Body of pancreas (tissue), 4 donors: ENCODE measurements around the gene L3MBTL1. TPM values are rescaled to one million over a fixed set of nuclear protein-coding genes. Genes with fewer than 3 reads are reported as not detected.
A peak's percentile ranks its signal among the peaks of the same experiment; 100 is the strongest.

Experiments used
- ATAC-seq: fragments of 150-250 bp; one replicate; pipeline ENCODE4 v1.9.1; 2016
- DNase-seq, 4 donors: peaks; one replicate each; pipeline ENCODE4 v3.0.0-alpha.2; 2019
- H3K27ac ChIP-seq, 4 donors: fragments of 200-600 bp; sonication (generic); 1 replicate in 3 of 4; 2 replicates in 1 of 4; pipeline versions ENCODE4 v1.5.1 to v1.6.1; 2016 to 2019; ENCODE audit warnings: mild to moderate bottlenecking in 1 of 4, mixed read lengths in 1 of 4, moderate library complexity in 1 of 4
- H3K27me3 ChIP-seq, 2 donors: fragments of 200-600 bp; sonication (generic); one replicate each; pipeline ENCODE4 v1.6.0; 2016; ENCODE audit warnings: mild to moderate bottlenecking in 1 of 2
- H3K36me3 ChIP-seq, 2 donors: fragments of 200-600 bp; sonication (generic); replicated peaks in 1 of 2; 2 replicates each; pipeline ENCODE4 v1.5.1; 2016; ENCODE audit warnings: low read depth in 2 of 2; ENCODE audit not compliant: insufficient read depth in 1 of 2
- H3K4me1 ChIP-seq: fragments of 200-600 bp; sonication (generic); one replicate; pipeline ENCODE4 v1.6.0; 2016
- H3K4me3 ChIP-seq, 2 donors: fragments of 200-600 bp; sonication (generic); 1 replicate in 1 of 2; 2 replicates in 1 of 2; pipeline ENCODE4 v1.5.1; 2016 to 2019
- H3K9me3 ChIP-seq, 3 donors: fragments of 200-600 bp; sonication (generic); 1 replicate in 2 of 3; 2 replicates in 1 of 3; pipeline ENCODE4 v1.5.1; 2016
- POLR2A ChIP-seq, 3 donors: fragments of 450-650 bp; IDR thresholded peaks; one replicate each; pipeline ENCODE4 v1.6.1; 2016; ENCODE audit warnings: antibody characterized with exemption in 3 of 3, mild to moderate bottlenecking in 2 of 3
- WGBS, 2 donors: methylation state at CpG; one replicate each; pipeline ENCODE4 v1.1.5; 2017; 5-methylcytosine and 5-hydroxymethylcytosine counted together
- intact Hi-C: fragments of 100-400 bp; cut with DNase I; formaldehyde crosslinking; loops from one replicate; pipeline ENCODE4 v1.15.1; 2023
- total RNA-seq, 2 donors: library from RNA; depleted of rRNA; stranded (reverse); fragments of >200 nt; gene quantifications; one replicate each; pipeline ENCODE4 v1.1.0, GENCODE V29; 2016
- TF ChIP-seq, protein P1 (sequence below), 7 experiments: fragments of 450-650 bp in 4 of 7; fragments of 200-600 bp in 3 of 7; sonication (generic) in 3 of 7; IDR thresholded peaks; one replicate each; pipeline ENCODE4 v1.5.1; 2016 to 2019; ENCODE audit warnings: antibody characterized with exemption in 7 of 7

Gene L3MBTL1
- total RNA-seq, 2 donors from 2014 or later, result 4.9 to 10.1 TPM

DNA sequence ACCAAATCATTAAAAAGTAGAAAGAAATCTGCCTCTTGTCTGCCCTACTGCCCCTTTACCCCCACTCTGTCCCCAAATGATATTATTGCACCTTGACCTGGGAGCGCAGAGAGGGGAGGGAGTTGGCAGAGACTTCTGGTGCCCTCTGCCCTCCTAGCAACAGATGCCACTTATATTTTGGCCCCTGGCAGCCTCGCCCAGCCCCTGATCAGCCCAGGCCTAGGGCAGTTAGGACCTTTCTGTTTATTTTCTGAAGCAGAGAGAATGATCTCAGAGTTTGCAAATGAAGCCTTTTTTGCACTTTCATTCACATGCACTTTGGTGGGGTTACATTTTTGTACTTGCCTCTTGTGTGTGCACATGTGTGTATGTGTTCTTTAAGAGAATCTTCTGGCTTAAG is 43.0 kb downstream of the L3MBTL1 start:
- 60 to 67% methylated on average over 2 of the region's 2 CpGs for WGBS, 2 donors
- intact Hi-C loops, result no loop called here
- H3K27ac ChIP-seq, result no peak overlapping the region

GRCh38 chr20:43554369-43554768 is 46.9 kb downstream of the L3MBTL1 start:
- intact Hi-C loops, result no loop called here
- no peak overlapping the region for H3K27ac ChIP-seq
- no peaks in the 10 kb centered on the region for H3K36me3 ChIP-seq
- H3K9me3 ChIP-seq, result no peaks in the 10 kb centered on the region
- H3K4me3 ChIP-seq, result no peak overlapping the region
- H3K27me3 ChIP-seq, result no peaks in the 10 kb centered on the region
- TF ChIP-seq, protein P1, sequence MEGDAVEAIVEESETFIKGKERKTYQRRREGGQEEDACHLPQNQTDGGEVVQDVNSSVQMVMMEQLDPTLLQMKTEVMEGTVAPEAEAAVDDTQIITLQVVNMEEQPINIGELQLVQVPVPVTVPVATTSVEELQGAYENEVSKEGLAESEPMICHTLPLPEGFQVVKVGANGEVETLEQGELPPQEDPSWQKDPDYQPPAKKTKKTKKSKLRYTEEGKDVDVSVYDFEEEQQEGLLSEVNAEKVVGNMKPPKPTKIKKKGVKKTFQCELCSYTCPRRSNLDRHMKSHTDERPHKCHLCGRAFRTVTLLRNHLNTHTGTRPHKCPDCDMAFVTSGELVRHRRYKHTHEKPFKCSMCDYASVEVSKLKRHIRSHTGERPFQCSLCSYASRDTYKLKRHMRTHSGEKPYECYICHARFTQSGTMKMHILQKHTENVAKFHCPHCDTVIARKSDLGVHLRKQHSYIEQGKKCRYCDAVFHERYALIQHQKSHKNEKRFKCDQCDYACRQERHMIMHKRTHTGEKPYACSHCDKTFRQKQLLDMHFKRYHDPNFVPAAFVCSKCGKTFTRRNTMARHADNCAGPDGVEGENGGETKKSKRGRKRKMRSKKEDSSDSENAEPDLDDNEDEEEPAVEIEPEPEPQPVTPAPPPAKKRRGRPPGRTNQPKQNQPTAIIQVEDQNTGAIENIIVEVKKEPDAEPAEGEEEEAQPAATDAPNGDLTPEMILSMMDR (IDR thresholded peaks at IDR 0.05), result no peak
- TF ChIP-seq POLR2A (IDR thresholded peaks at IDR 0.05), result no peak
- no peak for DNase-seq
- ATAC-seq, result no peak
- peaks cover 37% of the 10 kb centered on the region for H3K4me1 ChIP-seq
- 76 to 79% methylated on average over 3 of the region's 3 CpGs for WGBS, 2 donors

More for the DNA sequence above, 43.0 kb downstream of the L3MBTL1 start:
- ATAC-seq, result no peak
- H3K36me3 ChIP-seq, result no peaks in the 10 kb centered on the region
- no peak for DNase-seq
- no peak for TF ChIP-seq POLR2A (IDR thresholded peaks at IDR 0.05)
- TF ChIP-seq, protein P1 (IDR thresholded peaks at IDR 0.05), result no peak
- H3K27me3 ChIP-seq, result no peaks in the 10 kb centered on the region
- no peak overlapping the region for H3K4me3 ChIP-seq
- H3K4me1 ChIP-seq, result peaks cover 4% of the 10 kb centered on the region
- H3K9me3 ChIP-seq, result no peaks in the 10 kb centered on the region

DNA sequence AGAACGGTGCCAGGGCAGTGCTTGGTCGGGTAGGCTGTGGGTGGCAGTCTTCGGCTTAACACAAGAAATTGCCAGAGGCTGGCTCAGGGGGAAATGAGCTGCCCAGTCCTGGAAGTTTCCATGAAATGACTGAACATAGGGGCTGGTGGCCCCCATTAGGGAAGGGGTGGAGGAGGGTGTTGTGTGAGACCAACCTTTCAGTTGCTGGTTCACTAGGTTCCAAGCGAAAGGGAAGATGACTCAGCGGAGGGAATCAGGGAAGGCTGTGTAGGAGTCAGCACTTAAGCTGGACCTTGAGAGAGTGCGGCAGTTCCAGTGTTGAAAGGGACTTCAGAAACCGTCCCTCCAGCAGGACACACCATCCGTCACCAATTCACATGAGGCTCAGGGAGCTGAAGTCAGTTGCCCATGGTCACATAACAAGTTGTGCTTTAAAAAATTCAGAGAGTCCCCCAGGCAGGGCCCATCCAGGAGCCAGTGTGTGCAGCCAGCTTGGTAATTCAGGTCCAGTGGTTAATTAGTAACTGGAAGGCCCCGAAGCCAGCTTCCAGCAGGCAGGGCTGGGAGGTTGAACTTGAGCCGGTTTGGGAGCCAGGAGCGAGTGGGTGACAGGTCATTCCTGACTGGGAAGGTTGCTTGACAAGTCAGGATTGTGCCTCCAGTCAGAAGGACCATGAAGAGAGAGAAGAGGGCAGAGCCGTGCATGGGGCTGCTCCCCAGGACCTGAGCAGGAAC is 51.1 kb downstream of the L3MBTL1 start, which contains the start of gene SGK2:
Gene SGK2 (plus strand): TSS at position 616 of the 735 bp plus-strand sequence. CDS start 7,469 bp downstream, outside the sequence.
- intact Hi-C loops, result no loop called here
- no peaks in the 10 kb centered on the region for H3K27me3 ChIP-seq
- H3K36me3 ChIP-seq, result no peaks in the 10 kb centered on the region
- 7 to 22% methylated on average over 8 to 12 of the region's 12 CpGs for WGBS, 2 donors
- peak; percentile 86 for ATAC-seq
- H3K4me1 ChIP-seq, result peaks cover 66% of the 10 kb centered on the region
- no peaks in the 10 kb centered on the region for H3K9me3 ChIP-seq
- H3K27ac ChIP-seq, result peak within 1 kb of the TSS; percentile 89 to 95 (median 94)
- no peak within 1 kb of the TSS for H3K4me3 ChIP-seq
- peak; percentile 17 to 72 (median 69) for TF ChIP-seq POLR2A (IDR thresholded peaks at IDR 0.05)
- TF ChIP-seq, protein P1 (IDR thresholded peaks at IDR 0.05), result no peak
- DNase-seq, result peak; percentile 88 to 93 (median 92)

DNA sequence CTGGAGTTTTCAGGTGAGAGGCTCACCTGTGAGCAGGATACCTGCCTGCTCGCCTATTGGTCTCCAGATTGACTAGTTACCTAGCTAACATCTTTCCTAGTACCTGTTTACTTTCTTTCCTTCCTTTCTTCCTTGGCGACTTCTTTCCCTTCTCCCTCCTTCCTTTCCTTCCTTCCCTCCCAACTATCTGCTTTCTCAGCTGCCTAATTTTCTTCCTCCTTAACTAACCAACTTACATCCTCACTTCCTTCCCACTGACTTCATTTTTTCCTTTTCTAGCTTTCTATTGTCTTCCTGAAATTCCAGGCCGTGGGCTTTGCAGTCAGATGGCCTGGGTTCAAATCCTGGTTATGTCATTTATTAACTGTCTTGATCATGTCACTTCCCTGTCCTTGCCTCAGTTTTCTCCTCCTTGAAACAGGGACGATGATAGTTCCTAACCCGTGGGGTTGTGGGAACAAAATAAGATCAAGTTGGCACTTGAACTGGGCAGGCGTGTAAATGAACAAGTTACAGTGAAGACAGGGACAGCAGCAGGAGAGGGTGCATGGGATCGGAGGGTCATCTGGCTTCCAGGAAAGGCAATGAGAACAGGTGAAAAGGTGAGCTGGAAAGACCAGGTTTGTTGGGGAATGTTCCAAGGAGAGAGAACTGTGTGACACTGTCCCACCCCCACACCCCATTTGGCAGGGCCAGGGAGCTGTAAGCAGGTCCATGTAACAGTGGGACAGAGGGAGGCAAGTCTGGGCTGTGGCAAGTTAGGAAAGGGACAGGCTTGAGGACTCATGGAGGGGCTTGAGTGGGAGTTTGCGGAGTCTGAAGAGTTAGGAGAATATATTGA is 51.9 kb downstream of the L3MBTL1 start:
- intact Hi-C loops, result no loop called here
- peak; percentile 38 to 66 (median 46) for DNase-seq
- no peaks in the 10 kb centered on the region for H3K9me3 ChIP-seq
- ATAC-seq, result no peak
- peaks cover 66% of the 10 kb centered on the region for H3K4me1 ChIP-seq
- WGBS, 2 donors, result 21 to 23% methylated on average over 8 of the region's 8 CpGs
- H3K4me3 ChIP-seq, result no peak overlapping the region
- peak overlapping the region; percentile 89 to 95 (median 94) for H3K27ac ChIP-seq
- TF ChIP-seq, protein P1 (IDR thresholded peaks at IDR 0.05), result no peak
- TF ChIP-seq POLR2A (IDR thresholded peaks at IDR 0.05), result no peak
- H3K36me3 ChIP-seq, result no peaks in the 10 kb centered on the region
- no peaks in the 10 kb centered on the region for H3K27me3 ChIP-seq
